HG03521 (cell line): Measurements from ENCODE around the gene TPH2.
A peak's percentile ranks its signal among the peaks of the same experiment; 100 is the strongest.

Experiments used
- ATAC-seq: cut with Tn5 transposase; IDR thresholded peaks from one replicate; pipeline ENCODE4 v1.9.1; 2021; ENCODE audit warnings: mild to moderate bottlenecking, moderate library complexity; ENCODE audit not compliant: unreplicated experiment

The TPH2 gene

DNA sequence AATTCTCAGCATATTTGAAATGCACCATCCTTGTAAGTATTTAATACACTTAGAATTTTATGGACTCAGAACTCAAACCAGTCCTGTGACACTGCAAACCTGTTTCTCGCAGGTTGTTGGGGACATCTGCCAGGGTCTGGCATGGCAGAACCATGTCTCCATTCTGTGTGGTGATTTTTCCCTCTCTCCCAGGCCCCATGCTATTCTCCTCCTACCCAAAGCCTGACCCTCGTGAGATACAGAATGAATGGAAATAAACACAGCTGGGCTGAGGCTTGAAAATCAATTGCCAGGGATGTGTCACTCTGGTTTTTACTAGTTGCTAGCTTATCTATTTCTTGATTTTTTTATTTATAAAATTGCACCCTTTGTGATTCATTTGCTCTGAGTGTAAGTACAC is 19.8 kb downstream of the TPH2 start:
- no peak for ATAC-seq

DNA sequence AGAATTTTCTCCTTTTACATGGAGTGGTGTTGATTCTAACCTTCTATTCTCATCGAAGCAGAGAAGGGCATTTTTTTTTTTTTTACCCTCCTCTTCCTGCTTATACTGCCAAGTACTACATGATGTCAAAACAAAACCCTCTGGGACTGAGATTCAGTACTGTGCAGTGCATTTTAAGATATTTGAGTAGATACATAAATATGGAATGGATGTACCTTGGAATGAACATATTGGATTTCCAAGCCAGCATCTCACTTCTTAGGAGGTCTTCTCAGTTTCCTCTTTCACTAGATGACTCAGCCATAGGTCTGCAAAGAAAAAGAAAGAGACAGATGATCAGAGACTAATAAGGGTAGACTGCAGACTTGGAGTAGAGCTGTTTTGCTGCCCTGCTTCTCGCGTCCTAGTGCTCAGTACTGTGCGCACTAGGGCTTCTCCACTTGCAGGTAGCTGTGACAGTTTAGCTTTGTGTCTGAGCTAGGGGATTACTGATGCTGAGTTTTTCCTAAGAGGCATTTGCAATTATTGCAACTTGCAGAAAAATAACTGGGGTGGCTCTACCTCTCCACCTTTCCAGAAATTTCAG is 20.4 kb downstream of the TPH2 start:
- ATAC-seq = no peak

DNA sequence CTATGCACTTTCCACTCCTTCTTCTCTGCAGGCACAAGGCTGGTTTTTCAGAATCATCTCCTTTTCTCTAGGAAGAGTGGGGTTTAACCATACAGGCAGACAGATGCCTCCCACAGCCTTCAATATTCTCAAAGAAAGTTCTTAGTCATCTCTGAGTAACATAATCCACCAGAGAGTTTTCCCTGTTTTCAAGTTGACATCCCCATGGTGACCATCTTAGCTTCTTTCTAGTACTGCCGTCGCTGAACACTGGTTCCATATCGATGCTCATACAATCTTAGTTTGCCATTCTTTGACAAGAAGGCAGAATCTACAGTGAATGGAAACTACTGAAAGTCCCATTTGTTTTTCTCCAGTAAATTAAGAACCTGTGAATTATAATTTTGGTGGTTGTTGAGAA is 28.6 kb downstream of the TPH2 start:
- ATAC-seq = no peak

DNA sequence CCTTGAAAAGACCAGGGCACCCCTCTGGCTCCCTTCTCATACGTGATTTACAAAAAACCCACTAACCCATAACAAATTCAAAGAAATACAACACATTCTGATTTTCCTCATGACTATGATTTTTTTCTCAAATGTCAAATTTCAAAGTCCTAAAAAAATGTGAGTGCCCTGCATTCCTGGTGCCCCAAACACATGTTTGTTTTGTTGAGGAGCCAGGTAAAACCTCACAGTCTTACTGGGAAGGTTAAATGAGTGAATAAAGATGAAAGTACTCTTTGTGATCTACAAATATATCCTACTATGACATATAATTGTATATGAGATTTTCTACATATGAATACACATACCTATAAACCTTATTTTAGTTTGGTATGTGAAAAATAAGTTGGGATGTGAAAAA is 30.7 kb downstream of the TPH2 start:
- no peak for ATAC-seq

DNA sequence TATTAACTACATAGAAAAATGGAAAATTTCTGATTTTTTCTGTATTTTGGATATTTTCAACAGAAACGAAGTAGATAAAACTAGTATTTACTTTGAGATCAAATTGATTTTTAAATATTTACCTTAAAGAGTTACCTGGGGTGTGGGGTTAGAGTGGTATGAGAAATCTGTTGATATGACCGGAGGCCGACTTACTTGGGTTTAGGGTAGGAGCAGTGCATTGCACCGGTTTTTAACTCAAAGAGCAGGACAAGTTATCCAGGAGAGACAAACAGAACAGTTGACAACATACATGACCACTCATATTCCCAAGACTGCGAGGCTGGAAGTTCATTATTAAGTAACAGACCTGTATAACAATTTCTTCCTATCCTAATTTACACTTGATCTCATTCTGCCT is 31.4 kb downstream of the TPH2 start:
- no peak for ATAC-seq

DNA sequence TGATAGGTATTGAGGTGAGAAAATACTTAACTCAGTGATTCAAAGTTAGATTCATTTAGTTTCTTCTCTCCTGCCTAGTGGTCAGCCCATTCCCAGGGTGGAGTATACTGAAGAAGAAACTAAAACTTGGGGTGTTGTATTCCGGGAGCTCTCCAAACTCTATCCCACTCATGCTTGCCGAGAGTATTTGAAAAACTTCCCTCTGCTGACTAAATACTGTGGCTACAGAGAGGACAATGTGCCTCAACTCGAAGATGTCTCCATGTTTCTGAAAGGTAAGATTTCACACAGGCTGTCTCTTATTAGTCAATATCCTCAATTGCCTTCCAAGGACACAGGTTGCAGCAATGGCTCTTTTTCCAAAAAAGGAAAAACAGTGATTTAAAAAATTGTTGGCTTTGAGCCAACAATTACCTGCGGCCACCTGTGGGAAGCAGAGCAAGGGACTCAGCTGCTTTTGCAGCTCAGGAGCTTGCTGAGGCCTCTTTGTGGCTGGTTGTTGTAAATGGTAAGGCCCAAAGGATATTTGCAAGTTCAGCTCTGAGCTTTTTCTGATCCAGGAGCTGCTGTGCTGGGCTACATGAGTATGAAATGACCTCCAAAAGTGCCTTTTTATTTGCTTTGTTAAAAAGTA is 33.9 kb downstream of the TPH2 start:
- no peak for ATAC-seq

DNA sequence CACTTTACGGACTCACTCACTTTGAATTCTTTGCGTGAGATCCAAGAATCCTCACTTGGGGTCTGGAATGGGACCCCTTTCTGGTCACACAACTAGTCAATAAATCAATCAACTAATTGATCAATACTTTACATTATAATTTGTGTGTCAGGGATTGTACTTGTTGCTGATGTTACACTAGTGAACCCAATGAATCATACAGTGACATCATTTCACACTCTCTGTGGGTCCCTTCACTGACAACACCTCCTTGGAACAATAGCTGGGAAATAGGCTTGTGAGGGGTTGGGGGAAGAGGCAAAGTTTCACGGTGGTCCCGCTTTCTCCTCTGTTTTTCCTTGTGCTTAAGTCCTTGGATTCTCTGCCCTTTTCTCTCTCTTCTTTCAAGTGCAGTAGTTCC is 35.0 kb downstream of the TPH2 start:
- no peak for ATAC-seq

DNA sequence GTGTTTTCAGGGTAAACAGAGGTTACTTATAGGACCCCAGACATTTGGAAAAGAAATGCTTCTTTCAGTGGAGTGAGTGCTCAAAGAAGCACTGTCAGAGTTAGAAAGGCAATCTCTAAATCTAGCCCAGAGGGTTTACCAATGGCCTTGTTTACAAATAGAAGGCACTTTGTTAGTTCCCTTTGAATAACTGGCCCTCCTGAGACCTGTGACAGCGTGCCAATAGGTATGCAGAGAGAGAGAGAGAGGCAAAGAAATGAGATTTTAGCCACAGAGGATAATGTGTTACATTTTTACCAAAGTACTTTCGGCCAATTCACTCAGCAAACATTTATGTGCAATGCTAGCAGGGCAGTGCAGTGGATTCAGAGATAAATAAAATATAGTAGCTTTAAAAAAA is 41.9 kb downstream of the TPH2 start:
- no peak for ATAC-seq

DNA sequence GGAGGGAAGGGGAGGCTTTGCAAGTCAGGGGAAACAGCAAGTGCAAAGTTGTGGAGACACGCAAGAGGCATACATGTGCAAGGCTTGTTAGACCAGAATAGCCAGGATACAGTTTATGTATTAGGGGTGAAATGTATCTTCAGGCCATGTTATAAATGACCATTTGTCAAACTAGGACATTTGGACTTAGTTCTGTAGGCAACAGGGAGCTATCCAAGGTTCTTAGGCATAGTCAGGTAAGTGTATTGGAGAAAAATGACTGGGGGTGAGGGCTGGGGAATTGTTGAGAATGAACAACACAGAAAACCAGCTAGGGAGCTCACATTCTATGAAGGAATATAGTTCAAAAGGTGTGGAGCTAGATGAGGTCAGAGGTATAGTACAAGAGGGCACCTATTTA is 42.5 kb downstream of the TPH2 start:
- no peak for ATAC-seq

DNA sequence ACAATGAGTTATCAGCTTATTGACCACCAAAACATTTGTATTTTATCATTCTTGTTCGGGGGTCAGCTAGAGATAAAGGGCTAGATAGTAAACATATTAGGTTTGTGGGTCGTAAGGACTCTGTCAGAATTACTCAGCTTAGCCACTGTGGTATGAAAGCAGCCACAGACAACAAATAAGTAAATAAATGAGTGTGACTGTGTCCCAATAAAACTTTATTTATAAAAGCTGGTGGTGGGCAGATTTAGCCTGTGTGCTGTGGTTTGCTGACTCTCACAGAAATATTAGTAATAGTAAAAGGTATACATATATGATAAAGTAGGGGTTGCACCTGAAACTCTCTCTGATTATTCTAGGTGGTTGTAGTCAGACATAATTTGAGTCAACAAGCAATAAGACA is 56.1 kb downstream of the TPH2 start:
- ATAC-seq = no peak

DNA sequence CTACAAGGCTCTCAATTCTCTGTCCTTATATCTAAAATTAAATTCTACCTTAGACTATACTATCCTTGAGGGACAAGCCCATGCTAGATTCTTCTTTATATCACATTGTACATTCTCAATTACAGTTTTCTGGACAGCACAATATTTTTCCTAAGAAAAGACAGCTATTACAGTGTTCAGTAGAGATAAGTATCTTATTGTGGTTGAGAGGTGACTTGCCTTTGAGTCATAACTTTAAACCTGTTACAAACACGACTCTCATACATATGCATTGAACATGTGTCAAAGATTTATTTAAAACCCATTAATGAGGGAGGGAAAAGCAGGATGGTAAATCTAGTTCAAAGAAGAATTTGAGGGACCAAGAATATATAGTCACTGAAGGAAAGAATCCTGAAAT is 61.1 kb downstream of the TPH2 start:
- no peak for ATAC-seq

DNA sequence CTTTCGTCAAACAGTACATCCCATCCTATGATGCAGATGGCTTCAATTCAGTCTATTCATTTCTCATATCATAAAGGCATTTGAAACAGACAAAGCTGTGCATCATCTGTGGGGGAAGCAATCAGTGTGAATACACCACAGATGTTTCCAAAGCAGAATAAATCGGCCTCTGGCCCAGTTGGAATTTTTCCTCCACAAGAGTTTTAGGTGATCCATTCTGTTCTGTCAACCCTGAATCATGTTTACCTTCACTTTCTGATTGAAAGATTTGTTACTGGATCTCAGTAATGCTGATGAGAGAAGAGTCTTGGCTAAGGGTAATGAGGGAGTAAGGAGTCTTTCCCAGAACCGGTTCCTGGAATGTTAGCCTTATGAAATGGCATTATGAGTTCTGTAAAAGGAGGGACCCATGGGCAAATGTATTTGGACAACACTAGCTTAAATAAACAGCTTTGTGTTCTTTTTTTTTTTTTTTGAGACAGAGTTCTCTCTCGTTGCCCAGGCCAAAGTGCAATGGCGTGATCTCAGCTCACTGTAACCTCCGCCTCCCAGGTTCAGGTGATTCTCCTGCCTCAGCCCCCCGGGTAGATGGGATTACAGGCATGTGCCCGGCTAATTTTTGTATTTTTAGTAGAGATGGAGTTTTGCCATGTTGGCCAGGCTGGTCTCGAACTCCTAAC is 62.5 kb downstream of the TPH2 start:
- no peak for ATAC-seq

DNA sequence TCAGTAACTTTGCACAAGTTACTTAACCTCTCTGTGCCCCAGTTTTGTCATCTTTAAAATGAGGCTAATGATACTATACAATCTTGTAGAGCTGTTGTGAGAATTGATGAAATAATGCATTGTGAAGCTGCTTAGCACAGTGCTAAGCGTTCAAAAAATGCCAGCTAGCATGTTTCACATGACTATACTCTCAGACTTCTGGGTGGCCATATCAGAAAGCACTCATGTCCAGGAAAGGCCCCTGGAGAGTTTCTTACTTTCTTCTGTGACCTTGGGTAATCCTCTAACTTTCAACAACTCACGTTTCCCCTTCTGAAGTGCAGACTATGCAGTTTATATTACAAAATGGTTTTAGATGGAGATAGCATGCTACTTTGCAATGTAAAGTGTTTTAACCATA is 68.1 kb downstream of the TPH2 start:
- no peak for ATAC-seq

DNA sequence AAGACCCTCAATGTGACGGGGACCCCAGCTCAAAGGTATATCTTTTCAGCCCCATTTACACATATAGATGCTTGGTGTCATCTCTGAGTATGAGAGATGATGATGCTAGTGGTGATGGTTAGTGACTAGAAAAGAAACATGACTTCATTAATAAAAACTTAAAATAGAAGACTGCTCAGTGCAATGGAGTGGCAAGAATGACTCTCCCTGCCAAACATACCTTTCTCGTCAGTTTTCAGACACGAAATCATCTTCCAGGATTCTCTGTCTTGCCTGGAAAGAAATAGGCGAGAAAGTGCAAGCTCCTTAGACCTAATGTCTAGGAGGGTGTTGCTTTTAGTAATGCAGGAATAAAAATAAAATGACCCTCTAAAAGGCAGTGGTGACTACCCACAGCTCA is 71.7 kb downstream of the TPH2 start:
- no peak for ATAC-seq

DNA sequence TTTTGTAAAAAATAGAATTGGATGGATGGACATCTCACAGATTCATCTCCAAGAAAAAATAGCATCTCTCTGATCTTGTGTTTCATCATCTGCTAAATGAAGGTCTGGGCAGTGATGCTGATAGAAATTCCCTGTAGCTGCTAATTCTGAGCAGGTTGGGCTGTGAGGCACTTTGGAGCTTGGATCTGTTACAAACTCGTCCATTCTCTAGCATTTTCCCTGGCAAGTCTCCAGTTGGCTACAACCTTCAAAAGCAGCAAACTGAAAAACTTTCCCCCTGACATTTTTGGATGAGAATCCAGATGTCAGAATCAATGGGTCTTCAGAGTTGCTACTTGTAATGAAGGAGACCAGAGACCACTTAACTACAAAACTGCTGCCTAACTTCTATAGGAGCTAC is 72.7 kb downstream of the TPH2 start:
- ATAC-seq = no peak

DNA sequence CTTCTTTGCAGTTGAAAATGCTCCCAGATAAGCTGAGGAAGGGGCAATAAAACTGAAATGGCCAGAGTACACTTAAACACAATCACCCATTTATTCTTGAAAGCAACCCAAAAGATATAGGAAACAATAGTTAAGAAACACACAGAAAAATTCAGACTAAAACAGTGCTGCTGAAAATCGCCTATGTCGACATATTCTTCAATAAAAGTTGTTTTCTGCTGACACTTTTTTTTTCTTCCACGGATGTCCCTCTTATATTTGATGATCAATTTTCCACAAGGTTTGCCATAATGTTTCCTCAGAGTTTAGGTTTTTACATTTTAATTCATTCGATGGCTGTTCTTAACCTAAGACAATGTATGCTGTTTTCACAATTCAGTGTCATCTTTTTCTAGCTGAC is 74.2 kb downstream of the TPH2 start:
- ATAC-seq = no peak

DNA sequence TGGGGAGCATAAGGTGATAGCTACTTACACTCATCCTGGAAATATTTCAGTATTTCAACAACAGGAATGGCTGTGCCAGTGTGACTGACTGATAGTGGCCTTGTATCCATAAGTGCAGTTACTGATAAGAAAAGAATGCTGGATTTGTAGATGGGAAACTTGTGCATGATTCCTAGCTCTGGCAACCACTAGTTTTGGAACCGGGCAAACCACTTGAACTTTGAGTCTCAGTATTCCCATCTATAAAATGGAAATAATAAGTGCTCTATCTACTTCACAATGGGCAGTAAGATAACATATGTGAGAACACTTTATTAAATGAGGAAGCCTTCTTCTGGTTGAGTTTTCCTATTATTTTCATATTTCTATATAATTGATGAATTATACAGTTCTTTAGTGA is 77.2 kb downstream of the TPH2 start:
- ATAC-seq = no peak

DNA sequence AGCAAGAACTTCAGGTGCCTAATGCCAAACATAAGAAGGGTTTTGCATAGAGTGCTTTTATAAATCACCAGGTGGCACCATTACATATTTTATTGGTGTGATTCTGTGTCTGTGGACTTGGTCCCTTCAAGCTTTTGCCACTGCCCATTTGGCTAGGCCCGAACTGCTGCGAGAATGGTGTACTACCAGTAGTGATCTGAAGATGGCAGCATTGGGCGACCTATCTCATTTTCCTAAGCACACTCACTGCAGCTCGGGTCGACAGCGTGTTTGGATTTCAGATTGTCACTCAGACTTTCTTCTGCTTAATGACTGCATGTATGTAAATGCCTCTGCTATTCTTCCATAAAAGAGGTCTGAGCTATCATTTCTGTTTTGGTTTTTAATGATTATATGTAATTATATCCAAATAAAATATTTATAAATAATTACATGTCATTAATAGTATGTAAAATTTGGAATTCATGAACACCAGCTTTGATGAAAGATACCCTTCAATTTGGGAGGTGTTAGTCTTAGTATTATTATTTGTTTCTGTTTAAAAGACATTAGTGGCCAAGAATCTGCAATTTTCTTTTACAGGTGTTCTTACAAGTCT is 78.5 kb downstream of the TPH2 start:
- peak; percentile 96 for ATAC-seq

DNA sequence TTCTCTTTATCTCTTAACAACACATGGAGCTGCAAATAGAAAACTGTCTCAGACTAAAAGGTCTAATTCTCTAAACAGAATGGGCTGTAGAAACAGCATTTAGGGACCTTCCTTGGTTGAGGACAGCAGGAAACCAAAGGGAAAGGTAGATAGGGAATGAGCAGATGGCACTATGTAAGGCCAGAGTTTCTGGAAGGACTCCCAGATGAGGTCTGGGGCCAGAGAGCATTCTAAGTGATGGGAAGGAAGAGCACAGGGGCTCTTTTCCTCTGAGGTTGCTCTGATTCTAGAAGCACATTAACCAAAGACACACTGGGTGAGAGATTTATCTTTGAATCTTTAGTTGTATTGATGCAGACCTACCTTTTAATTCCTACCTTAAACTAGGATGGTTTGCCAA is 79.4 kb downstream of the TPH2 start:
- ATAC-seq = no peak

DNA sequence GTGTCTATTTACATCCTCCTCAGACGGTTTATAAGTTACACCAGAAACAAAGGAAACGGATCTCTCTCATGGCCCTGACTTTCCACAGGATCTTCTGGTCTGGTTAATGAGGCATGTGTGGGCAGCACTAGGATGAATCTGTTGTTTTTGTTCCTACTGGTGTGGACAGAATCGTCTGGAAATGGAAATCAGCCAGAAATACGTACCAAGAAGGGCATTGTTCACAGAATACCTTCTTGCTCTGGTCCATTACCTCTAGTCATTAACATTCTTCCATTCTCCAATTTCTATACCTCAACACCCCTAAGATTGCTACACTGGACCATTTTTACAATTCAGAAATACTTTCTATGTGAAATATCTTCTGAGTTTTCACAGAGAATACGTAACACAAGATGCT is 86.0 kb downstream of the TPH2 start:
- no peak for ATAC-seq

DNA sequence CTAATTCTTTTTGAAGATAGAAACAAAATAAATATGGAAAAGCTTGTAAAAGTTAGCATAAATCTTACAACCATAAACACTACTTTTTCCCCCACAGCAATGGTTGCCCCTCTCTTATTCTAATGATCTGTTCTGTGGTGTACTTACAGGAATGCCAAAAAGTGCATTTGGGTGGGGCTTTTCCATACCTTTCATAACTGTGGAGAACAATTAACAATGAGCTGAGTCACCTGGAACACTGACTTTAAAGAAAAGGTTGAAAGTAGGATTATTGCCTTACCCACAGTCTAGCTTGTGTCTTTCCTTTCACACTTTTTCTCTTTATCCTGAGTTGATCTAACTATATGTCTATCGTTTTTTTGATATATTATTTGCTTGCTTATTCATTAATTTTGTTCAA is 86.9 kb downstream of the TPH2 start:
- ATAC-seq = no peak

DNA sequence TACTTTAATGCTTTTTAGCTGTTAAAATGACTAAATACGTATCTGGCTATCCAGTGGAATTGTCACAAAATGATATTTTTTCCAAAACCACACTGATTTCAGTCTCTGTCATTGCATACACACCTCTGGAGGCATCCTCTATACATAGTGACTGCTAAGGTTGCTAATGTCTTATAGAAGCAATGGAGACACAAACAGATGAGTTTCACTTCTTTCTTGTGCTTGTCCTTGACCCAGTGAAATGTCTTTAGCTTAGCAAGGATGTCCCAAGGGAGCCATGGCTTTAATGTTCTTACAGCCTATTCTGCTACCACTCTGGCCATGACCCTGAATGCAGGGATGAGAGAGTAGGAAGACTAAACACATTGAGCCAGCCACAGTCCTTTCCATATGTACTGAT is 90.3 kb downstream of the TPH2 start:
- ATAC-seq = no peak
